SK-N-SH (cell line): Measurements from ENCODE around the gene ISOC2. TPM values are rescaled to one million over a fixed set of nuclear protein-coding genes. Genes with fewer than 3 reads are reported as not detected.

Source experiments
- CTCF ChIA-PET: fragments of 300-600, 350-600 bp; formaldehyde crosslinking; extraction: SDS; loops from one replicate; lab custom pipeline; 2021; lab: Yijun Ruan, JAX
- POLR2A ChIA-PET: fragments of 350-600 bp; sonication (Branson Sonifier 250); formaldehyde crosslinking; extraction: SDS; loops from one replicate; lab custom pipeline; 2020; ENCODE audit warnings: antibody characterized with exemption, inconsistent platforms; lab: Yijun Ruan, JAX
- DNase-seq: peaks from one replicate; pipeline ENCODE4 v3.0.0; 2012
- H2AFZ ChIP-seq: fragments of 200-600 bp; sonication (generic); 2 replicates; pipeline ENCODE4 v1.8.1; 2016; ENCODE audit warnings: antibody characterized with exemption, mild to moderate bottlenecking, low read depth
- H3F3A ChIP-seq: fragments of 200-600 bp; sonication (generic); replicated peaks from 2 replicates; pipeline ENCODE3; 2016; ENCODE audit warnings: antibody characterized with exemption, mild to moderate bottlenecking; ENCODE audit not compliant: insufficient read depth
- H3K27ac ChIP-seq, 2 experiments: fragments of 200-500 bp in 1 of 2; fragments of 200-600 bp in 1 of 2; sonication (Bioruptor generic) in 1 of 2; sonication (generic), shearing (Covaris generic) in 1 of 2; 2 replicates each; pipeline versions ENCODE4 v1.5.1 to v1.6.1; 2014 to 2016; ENCODE audit warnings: low read depth in 2 of 2, inconsistent platforms in 1 of 2, low read length in 1 of 2, mild to moderate bottlenecking in 1 of 2, mixed read lengths in 1 of 2
- H3K27me3 ChIP-seq: fragments of 200-600 bp; sonication (generic), shearing (Covaris generic); 2 replicates; pipeline ENCODE4 v1.6.1; 2016; ENCODE audit warnings: mixed run types; ENCODE audit not compliant: insufficient read depth
- H3K36me3 ChIP-seq, 2 experiments: fragments of 200-500 bp in 1 of 2; fragments of 200-600 bp in 1 of 2; sonication (Bioruptor generic) in 1 of 2; sonication (generic) in 1 of 2; replicated peaks in 1 of 2; 2 replicates each; pipeline versions ENCODE3 to v1.5.1; 2014 to 2016; ENCODE audit warnings: low read length in 1 of 2, mild to moderate bottlenecking in 1 of 2; ENCODE audit not compliant: insufficient read depth in 2 of 2, control insufficient read depth in 1 of 2
- H3K4me1 ChIP-seq, 2 experiments: fragments of 200-500 bp in 1 of 2; fragments of 200-600 bp in 1 of 2; sonication (Bioruptor generic) in 1 of 2; sonication (generic), shearing (Covaris generic) in 1 of 2; 2 replicates each; pipeline versions ENCODE4 v1.5.1 to v1.6.1; 2014 to 2016; ENCODE audit warnings: low read depth in 1 of 2, low read length in 1 of 2, mixed run types in 1 of 2; ENCODE audit not compliant: insufficient read depth in 2 of 2, control insufficient read depth in 1 of 2
- H3K4me2 ChIP-seq: fragments of 200-600 bp; sonication (generic), shearing (Covaris generic); 2 replicates; pipeline ENCODE4 v1.6.1; 2017; ENCODE audit warnings: mixed run types
- H3K4me3 ChIP-seq, 2 experiments: fragments of 200-500 bp in 1 of 2; fragments of 200-600 bp in 1 of 2; sonication (Bioruptor generic) in 1 of 2; sonication (generic), shearing (Covaris generic) in 1 of 2; 2 replicates each; pipeline versions ENCODE4 v1.5.1 to v1.8.1; 2014 to 2016; ENCODE audit warnings: low read depth in 2 of 2, inconsistent platforms in 1 of 2, low read length in 1 of 2, mild to moderate bottlenecking in 1 of 2, mixed read lengths in 1 of 2, moderate library complexity in 1 of 2
- H3K79me2 ChIP-seq: fragments of 200-600 bp; sonication (generic); 2 replicates; pipeline ENCODE4 v1.8.1; 2017; ENCODE audit warnings: mild to moderate bottlenecking; ENCODE audit not compliant: insufficient read depth
- H3K9ac ChIP-seq: fragments of 200-600 bp; sonication (generic); 2 replicates; pipeline ENCODE4 v1.6.1; 2017; ENCODE audit warnings: mixed run types
- H3K9me2 ChIP-seq: fragments of 200-600 bp; sonication (generic); 2 replicates; pipeline ENCODE4 v1.6.1; 2017; ENCODE audit warnings: mixed run types
- H3K9me3 ChIP-seq: fragments of 200-600 bp; sonication (generic); 2 replicates; pipeline ENCODE4 v1.6.1; 2017; ENCODE audit warnings: mixed run types, mild to moderate bottlenecking, moderate library complexity
- H4K20me1 ChIP-seq: fragments of 200-600 bp; sonication (generic); 2 replicates; pipeline ENCODE4 v1.6.1; 2017; ENCODE audit warnings: mild to moderate bottlenecking, mixed run types; ENCODE audit not compliant: insufficient read depth
- GATA2 ChIP-seq: sonication (generic); formaldehyde crosslinking; IDR thresholded peaks from 2 replicates; pipeline ENCODE4 v1.5.0; 2020; ENCODE audit warnings: mild to moderate bottlenecking, missing genetic modification reagents
- NRF1 ChIP-seq: IDR thresholded peaks from 2 replicates; pipeline ENCODE4 v1.6.1; 2012; ENCODE audit warnings: low read depth, mild to moderate bottlenecking, low read length
- RCOR1 ChIP-seq: fragments of 150-350 bp; IDR thresholded peaks from 2 replicates; pipeline ENCODE4 v1.6.1; 2017; ENCODE audit warnings: antibody characterized with exemption, low read length
- RFX5 ChIP-seq: IDR thresholded peaks from 2 replicates; pipeline ENCODE4 v1.6.1; 2012; ENCODE audit warnings: mild to moderate bottlenecking, improper control_type of control experiment, low read length
- SIN3A ChIP-seq: IDR thresholded peaks from 2 replicates; pipeline ENCODE4 v1.6.1; 2012; ENCODE audit warnings: low read depth, mild to moderate bottlenecking, low read length, moderate library complexity, borderline replicate concordance
- TCF12 ChIP-seq: IDR thresholded peaks from 2 replicates; pipeline ENCODE4 v1.4.0; 2012
- TEAD4 ChIP-seq: IDR thresholded peaks from 2 replicates; pipeline ENCODE4 v1.4.0; 2012; ENCODE audit warnings: mild to moderate bottlenecking, borderline replicate concordance; ENCODE audit not compliant: insufficient read depth
- USF1 ChIP-seq: IDR thresholded peaks from 2 replicates; pipeline ENCODE4 v1.4.0; 2012; ENCODE audit warnings: low read depth, borderline replicate concordance
- WGBS: methylation state at CpG from one replicate; pipeline ENCODE4 v1.1.6; 2017; ENCODE audit warnings: low lambda C conversion rate; 5-methylcytosine and 5-hydroxymethylcytosine counted together
- polyA plus RNA-seq, 3 experiments: library from polyadenylated mRNA; depleted of rRNA; stranded (reverse); fragments of >200 nt; gene quantifications; 2 replicates each; pipeline ENCODE4 v1.2.3, GENCODE V29; 2012
- TF ChIP-seq, protein P1 (sequence below): IDR thresholded peaks from 2 replicates; pipeline ENCODE4 v1.6.1; 2012; ENCODE audit warnings: mild to moderate bottlenecking, low read depth, low read length, moderate library complexity

ISOC2 gene
- polyA plus RNA-seq, 1 of the 3 experiments (the other 2 are of a cell fraction): 65.4 TPM

DNA sequence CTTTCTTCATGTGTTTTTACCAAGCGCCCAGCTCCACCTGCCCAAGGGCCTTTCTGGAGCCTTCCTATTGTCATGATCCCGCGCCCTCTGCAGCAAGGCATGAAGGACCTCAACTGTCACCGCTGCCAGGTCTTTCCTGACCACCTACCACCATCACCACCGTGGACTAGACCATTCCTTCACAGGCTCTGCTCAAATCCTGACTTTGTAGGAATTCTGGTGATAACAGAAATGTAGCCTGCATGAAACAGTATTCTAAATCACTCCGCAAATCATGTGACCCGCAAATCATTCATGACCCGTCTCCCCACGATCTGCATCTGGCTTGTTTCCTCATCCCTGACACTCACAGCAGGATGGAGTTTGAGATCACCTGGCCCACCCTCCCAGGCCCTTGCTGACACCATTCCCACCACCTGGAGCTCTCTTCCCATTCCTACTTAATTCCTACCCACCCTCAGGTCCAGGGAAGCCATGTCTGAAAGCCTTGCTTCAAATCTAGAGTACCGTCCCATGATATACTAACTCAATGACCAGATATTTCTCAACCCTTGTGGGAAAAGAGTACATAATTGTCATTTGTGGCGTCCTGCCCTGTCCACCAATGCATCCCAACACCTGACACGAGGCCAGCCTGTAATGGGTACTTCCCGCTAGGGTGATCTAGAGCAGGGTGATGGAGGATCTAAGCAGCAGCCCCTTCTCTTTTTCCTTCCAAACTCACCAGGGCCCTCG is 55.2 kb downstream of the ISOC2 start:
- no peak for DNase-seq
- CTCF ChIA-PET: interaction anchor here (1.1 to 1.5 kb wide), 3 partner anchors 12 to 98 kb away, joined by 3 to 7 read pairs (median 3); no protein-coding TSS in a partner anchor

DNA sequence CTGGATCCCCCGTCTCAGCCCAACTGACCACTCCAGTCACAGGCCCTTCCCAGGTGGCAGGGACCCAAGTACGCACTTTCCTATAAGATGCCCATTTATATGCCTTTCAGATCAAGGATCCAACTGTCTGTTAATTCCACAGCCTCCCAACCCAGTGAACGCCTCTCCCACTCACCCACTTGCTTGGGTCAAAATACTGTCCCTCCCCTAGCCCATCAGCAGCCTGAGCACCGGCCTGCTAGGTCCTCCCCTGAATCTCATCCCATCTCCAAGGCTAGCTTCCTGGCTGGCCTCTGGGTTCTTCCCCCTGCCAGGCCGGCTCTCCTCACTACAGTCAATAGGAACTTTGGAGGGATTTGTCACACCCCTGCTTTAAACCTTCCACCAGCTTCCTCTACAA is 55.8 kb downstream of the ISOC2 start:
- peaks cover 24% of the 10 kb centered on the region for H3F3A ChIP-seq
- H3K9me2 ChIP-seq: no peaks in the 10 kb centered on the region
- peak overlapping the region; percentile 94 for H3K4me2 ChIP-seq
- no peaks in the 10 kb centered on the region for H3K9me3 ChIP-seq
- H3K79me2 ChIP-seq: peaks cover 57% of the 10 kb centered on the region
- H4K20me1 ChIP-seq: peaks cover 56% of the 10 kb centered on the region
- H2AFZ ChIP-seq: no peak overlapping the region
- 68% methylated on average over 5 of the region's 5 CpGs for WGBS
- CTCF ChIA-PET: interaction anchor here (1.1 to 1.5 kb wide), 3 partner anchors 12 to 98 kb away, joined by 3 to 7 read pairs (median 3); no protein-coding TSS in a partner anchor
- POLR2A ChIA-PET: interaction anchor here (1.1 kb wide), 1 partner anchor 39 kb away, joined by 3 read pairs; no protein-coding TSS in a partner anchor
- H3K36me3 ChIP-seq: peaks cover 28 to 30% of the 10 kb centered on the region in 2 experiments
- H3K27ac ChIP-seq: no peak overlapping the region
- DNase-seq: no peak
- no peak for TF ChIP-seq NRF1
- no peak for TF ChIP-seq TCF12
- no peak for TF ChIP-seq USF1
- TF ChIP-seq SIN3A: no peak
- TF ChIP-seq RCOR1: no peak
- no peak for TF ChIP-seq TEAD4
- TF ChIP-seq RFX5: no peak
- no peak for TF ChIP-seq GATA2
- TF ChIP-seq, protein P1, sequence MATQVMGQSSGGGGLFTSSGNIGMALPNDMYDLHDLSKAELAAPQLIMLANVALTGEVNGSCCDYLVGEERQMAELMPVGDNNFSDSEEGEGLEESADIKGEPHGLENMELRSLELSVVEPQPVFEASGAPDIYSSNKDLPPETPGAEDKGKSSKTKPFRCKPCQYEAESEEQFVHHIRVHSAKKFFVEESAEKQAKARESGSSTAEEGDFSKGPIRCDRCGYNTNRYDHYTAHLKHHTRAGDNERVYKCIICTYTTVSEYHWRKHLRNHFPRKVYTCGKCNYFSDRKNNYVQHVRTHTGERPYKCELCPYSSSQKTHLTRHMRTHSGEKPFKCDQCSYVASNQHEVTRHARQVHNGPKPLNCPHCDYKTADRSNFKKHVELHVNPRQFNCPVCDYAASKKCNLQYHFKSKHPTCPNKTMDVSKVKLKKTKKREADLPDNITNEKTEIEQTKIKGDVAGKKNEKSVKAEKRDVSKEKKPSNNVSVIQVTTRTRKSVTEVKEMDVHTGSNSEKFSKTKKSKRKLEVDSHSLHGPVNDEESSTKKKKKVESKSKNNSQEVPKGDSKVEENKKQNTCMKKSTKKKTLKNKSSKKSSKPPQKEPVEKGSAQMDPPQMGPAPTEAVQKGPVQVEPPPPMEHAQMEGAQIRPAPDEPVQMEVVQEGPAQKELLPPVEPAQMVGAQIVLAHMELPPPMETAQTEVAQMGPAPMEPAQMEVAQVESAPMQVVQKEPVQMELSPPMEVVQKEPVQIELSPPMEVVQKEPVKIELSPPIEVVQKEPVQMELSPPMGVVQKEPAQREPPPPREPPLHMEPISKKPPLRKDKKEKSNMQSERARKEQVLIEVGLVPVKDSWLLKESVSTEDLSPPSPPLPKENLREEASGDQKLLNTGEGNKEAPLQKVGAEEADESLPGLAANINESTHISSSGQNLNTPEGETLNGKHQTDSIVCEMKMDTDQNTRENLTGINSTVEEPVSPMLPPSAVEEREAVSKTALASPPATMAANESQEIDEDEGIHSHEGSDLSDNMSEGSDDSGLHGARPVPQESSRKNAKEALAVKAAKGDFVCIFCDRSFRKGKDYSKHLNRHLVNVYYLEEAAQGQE: no peak
- peak overlapping the region; percentile 99; the same call in 1 of the 2 replicates for H3K9ac ChIP-seq
- no peaks in the 10 kb centered on the region for H3K27me3 ChIP-seq
- H3K4me3 ChIP-seq: peak overlapping the region; percentile 82 to 85
- peaks cover 12 to 29% of the 10 kb centered on the region in 2 experiments; a peak in 3 of 4 replicates for H3K4me1 ChIP-seq

More for the DNA sequence above, 55.2 kb downstream of the ISOC2 start:
- peaks cover 51% of the 10 kb centered on the region for H4K20me1 ChIP-seq
- H3K9me2 ChIP-seq: no peaks in the 10 kb centered on the region
- H3K4me3 ChIP-seq: peak overlapping the region; percentile 82 to 85
- H3K4me2 ChIP-seq: peak overlapping the region; percentile 94
- peaks cover 57% of the 10 kb centered on the region for H3K79me2 ChIP-seq
- 47% methylated on average over 14 of the region's 14 CpGs for WGBS
- peak overlapping the region; percentile 99 for H3K9ac ChIP-seq
- peaks cover 12 to 29% of the 10 kb centered on the region in 2 experiments; a peak in 3 of 4 replicates for H3K4me1 ChIP-seq
- no peak overlapping the region for H2AFZ ChIP-seq
- H3K36me3 ChIP-seq: peaks cover 24 to 27% of the 10 kb centered on the region in 2 experiments
- no peaks in the 10 kb centered on the region for H3K9me3 ChIP-seq
- H3K27ac ChIP-seq: peak overlapping the region; percentile 97 to 98; a peak in 2 of 4 replicates
- no peak for TF ChIP-seq RCOR1
- TF ChIP-seq, protein P1: no peak
- TF ChIP-seq GATA2: no peak
- H3K27me3 ChIP-seq: no peaks in the 10 kb centered on the region
- peaks cover 23% of the 10 kb centered on the region for H3F3A ChIP-seq
- POLR2A ChIA-PET: interaction anchor here (1.1 to 1.9 kb wide), 5 partner anchors 14 to 105 kb away, joined by 3 to 33 read pairs (median 7); no protein-coding TSS in a partner anchor
